HG02610 (cell line): ENCODE data around the gene CALU.

Experiments
- ATAC-seq: cut with Tn5 transposase; IDR thresholded peaks from one replicate; pipeline ENCODE4 v1.9.1; 2021; ENCODE audit warnings: mild to moderate bottlenecking, moderate library complexity; ENCODE audit not compliant: unreplicated experiment

CALU gene

GRCh38 chr7:128724743-128725142 is 14.4 kb upstream of the CALU start:
- no peak for ATAC-seq

- no peak for ATAC-seq
Observed at GRCh38 chr7:128725531-128725930, 13.6 kb upstream of the CALU start.

- no peak for ATAC-seq
Observed at GRCh38 chr7:128726059-128726736, 13.0 kb upstream of the CALU start.

- ATAC-seq = no peak
Observed at GRCh38 chr7:128726737-128727072, 12.5 kb upstream of the CALU start.

GRCh38 chr7:128727239-128727638 is 11.9 kb upstream of the CALU start:
- no peak for ATAC-seq

- ATAC-seq = no peak
Observed at GRCh38 chr7:128728598-128728997, 10.6 kb upstream of the CALU start.

GRCh38 chr7:128729494-128729893 is 9.7 kb upstream of the CALU start:
- ATAC-seq = no peak

GRCh38 chr7:128731184-128731583 is 8.0 kb upstream of the CALU start:
- no peak for ATAC-seq

GRCh38 chr7:128732521-128733277 is 6.5 kb upstream of the CALU start:
- no peak for ATAC-seq

GRCh38 chr7:128733278-128733645 is 5.9 kb upstream of the CALU start:
- no peak for ATAC-seq

GRCh38 chr7:128734890-128735289 is 4.3 kb upstream of the CALU start:
- no peak for ATAC-seq

GRCh38 chr7:128735436-128735835 is 3.7 kb upstream of the CALU start:
- no peak for ATAC-seq

GRCh38 chr7:128737441-128737840 is 1.7 kb upstream of the CALU start:
- ATAC-seq = no peak

GRCh38 chr7:128737867-128738385 is 1.2 kb upstream of the CALU start:
- no peak for ATAC-seq

GRCh38 chr7:128738570-128739047 is 550 bp upstream of the CALU start:
- no peak for ATAC-seq

- no peak for ATAC-seq
Observed at GRCh38 chr7:128739990-128740682, 977 bp downstream of the CALU start.

- ATAC-seq = no peak
Observed at GRCh38 chr7:128740996-128741395, 1.8 kb downstream of the CALU start.

GRCh38 chr7:128741491-128741890 is 2.3 kb downstream of the CALU start:
- ATAC-seq = no peak

GRCh38 chr7:128742206-128742605 is 3.0 kb downstream of the CALU start:
- no peak for ATAC-seq

- ATAC-seq = no peak
Observed at GRCh38 chr7:128743112-128743772, 4.1 kb downstream of the CALU start.

- no peak for ATAC-seq
Observed at GRCh38 chr7:128744366-128744905, 5.3 kb downstream of the CALU start.
